ENCODE measurements around the gene TPCN2.

The TPCN2 gene

DNA sequence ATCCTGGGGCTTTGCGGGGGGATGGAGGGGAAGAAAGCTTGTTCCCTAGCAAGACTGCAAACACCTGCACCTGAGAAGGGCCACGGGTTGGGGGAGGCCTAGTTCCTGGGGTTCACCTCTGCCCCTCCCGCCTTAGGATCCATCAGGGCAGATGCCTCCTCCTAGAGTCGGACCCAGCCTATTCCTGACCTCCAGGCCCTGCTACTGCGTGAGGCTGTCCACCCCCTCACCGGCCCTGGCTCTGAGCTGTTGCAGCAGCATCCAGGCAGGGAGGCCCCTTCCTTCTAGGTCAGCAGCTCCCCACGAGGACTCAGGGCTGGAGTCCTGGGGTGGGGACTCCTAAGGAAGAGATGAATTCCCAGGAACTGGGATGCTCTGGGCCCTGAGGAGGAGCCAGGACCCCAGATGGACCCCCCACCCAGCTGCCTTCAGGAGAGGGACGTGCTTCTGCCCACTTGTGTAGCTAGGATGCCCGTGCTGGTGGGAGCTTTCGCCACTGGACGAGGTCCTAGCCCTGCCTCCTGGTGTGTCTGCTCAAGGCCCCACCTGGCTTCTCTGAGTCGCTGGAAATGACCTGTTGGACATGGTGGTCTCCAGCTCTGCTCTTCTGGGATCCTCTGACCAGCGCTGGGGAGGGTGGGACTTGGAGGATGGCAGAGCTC, 46.0 kb upstream of the TPCN2 start:
- DNase-seq (ENCODE audit: extremely low read depth, low read depth), result no peak
- TF ChIP-seq, protein P1, sequence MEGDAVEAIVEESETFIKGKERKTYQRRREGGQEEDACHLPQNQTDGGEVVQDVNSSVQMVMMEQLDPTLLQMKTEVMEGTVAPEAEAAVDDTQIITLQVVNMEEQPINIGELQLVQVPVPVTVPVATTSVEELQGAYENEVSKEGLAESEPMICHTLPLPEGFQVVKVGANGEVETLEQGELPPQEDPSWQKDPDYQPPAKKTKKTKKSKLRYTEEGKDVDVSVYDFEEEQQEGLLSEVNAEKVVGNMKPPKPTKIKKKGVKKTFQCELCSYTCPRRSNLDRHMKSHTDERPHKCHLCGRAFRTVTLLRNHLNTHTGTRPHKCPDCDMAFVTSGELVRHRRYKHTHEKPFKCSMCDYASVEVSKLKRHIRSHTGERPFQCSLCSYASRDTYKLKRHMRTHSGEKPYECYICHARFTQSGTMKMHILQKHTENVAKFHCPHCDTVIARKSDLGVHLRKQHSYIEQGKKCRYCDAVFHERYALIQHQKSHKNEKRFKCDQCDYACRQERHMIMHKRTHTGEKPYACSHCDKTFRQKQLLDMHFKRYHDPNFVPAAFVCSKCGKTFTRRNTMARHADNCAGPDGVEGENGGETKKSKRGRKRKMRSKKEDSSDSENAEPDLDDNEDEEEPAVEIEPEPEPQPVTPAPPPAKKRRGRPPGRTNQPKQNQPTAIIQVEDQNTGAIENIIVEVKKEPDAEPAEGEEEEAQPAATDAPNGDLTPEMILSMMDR (IDR thresholded peaks at IDR 0.05; ENCODE audit: low read depth, low read length), result no peak

DNA sequence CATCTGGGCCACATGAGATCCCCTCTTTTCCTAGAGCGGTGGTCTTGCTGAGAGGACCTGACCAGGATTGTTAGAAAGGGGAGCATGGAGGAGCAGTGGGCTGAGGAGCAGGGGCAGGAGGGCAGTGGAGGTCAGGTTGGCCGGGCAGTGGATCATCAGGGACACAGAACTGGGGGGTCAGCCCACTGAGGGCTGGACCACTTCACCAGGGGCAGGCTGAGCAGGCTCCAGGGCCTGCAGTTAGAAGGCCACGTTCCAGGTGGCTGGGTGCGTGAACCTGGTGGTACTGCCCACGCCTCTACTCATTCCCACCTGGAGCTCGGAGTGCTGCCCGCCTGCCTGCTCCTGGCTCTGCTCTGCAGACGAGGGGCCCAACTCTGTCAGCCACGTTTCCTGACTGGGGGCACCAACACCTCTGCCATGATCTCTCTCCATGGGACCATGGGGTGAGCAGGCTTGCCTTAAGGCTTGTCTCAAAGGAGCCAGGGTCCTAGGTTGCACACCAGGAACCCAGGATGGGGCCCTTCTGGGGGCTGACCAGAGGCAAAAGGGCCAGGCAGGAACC, 45.3 kb upstream of the TPCN2 start:
- DNase-seq (ENCODE audit: extremely low read depth, low read depth), result no peak
- TF ChIP-seq, protein P1 (IDR thresholded peaks at IDR 0.05; ENCODE audit: low read depth, low read length), result no peak

DNA sequence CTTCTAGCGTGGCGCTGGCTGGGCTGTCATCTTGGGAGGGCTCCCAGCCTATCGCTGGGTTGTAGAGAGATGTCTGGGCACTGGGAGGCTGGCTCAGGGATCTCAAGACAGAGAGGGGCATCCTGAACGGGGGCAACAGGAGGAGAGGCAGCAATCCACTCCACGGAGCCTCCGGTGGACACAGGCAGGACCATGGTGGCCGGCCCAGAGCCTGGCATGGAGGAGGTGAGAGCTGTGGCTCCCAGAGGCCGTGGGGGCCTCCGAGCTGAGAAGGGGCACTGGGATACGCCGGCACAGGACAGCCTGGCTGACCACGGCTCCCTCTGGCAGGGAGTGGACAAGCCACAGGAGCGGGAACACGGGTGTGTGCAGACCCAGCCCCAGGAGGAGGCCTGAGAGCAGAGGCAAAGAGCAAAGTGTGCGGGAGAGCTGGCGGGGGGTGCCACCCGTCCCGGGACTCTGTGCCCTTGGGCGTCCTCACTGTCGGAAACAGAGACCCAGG, 44.8 kb upstream of the TPCN2 start:
- TF ChIP-seq, protein P1 (IDR thresholded peaks at IDR 0.05; ENCODE audit: low read depth, low read length), result no peak
- DNase-seq (ENCODE audit: extremely low read depth, low read depth), result no peak

DNA sequence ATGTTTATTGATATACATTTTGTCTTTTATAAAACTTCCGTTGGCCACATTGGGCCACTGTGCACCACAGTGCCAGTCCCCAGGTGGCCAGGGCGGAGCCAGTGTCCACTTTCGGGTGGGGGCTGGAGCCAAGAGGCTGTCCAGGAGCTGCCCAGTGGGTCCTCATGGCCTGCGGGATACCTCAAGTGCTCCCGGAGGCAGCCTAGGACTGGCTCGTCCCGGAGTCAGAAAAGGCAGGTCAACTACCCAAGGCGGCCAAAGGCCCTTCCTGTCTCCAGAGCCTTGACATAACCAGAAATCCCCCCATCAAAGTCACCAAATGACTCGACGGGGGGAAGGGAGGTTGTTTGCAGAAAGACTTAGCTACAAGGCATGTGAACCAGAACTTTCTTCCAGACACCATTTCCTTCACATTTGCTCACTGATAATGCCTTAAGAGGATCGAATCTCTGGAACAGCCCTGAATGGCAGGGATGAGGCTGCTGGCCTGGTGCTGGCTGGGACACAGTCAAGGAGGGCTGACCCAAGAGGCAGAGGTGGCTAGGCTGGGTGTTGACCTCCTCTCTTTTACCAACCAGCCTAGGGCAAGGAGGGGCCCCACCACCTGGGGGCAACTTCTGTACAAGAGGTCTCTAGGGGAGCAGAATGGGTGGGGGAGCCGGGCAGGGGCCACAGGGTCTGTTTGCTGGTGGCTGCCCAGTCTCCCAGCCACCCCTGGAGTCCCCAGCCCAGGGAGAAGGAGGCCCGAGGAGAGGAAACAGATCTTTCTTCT, 44.1 kb upstream of the TPCN2 start:
- no peak for DNase-seq (ENCODE audit: extremely low read depth, low read depth)
- TF ChIP-seq, protein P1 (IDR thresholded peaks at IDR 0.05; ENCODE audit: low read depth, low read length), result no peak

DNA sequence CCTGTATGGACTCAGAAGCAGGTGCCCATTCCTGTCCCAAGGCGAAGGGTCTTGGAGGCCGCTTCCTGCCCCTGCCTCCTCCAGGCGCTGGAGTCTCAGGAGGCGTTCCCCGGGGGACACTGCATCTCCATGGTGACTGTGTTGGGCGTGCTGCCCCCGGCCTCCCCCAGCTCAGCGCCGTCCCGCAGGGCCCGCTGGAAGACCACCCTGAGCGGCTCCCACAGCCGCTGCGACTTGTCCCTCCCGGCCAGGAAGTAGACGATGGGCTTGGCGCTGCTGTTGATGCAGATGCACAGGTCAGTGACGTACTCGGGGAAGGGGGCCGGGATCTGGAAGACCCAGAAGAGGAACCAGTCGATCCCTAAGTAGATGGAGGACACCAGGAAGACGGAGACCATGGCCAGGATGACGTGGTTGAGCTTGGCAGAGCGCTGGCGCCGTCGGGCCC, 43.5 kb upstream of the TPCN2 start:
- DNase-seq (ENCODE audit: extremely low read depth, low read depth), result no peak
- TF ChIP-seq, protein P1 (IDR thresholded peaks at IDR 0.05; ENCODE audit: low read depth, low read length), result no peak

DNA sequence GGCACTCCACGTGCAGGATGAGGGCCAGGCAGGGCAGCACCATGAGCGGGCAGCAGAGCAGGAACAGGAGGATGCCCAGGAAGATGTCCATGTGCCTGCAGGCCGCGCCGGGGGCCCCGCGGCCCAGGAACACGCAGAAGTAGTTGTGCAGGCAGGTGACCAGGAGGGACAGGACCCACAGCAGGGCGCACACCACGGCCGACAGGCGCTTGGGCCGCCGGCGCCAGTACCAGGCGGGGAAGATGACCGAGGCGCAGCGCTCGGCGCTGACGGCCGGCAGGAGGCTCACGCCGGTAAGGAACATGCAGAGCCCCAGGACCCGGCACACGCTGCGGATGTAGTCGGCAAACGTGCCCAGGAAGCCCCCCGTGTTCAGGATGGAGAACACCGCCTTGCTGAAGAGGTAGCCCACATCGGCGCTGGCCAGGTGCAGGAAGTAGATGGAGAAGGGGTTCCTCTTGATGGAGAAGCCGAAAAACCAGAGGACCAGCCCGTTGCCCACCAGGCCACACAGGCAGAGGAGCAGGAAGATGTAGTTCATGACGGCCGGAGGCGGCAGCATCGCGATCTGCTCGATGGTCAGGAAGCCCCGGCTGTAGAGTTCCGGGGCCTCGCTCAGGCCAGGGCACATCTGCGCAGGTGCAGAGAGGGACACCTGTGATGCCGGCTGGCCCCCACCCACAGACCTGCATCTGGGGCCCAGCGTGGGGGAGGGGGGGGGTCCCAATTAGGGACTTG, 42.9 kb upstream of the TPCN2 start:
- TF ChIP-seq, protein P1 (IDR thresholded peaks at IDR 0.05; ENCODE audit: low read depth, low read length), result no peak
- DNase-seq (ENCODE audit: extremely low read depth, low read depth), result no peak

All from AG09319 (cell line).